ENCODE data around the gene NSRP1. TPM values are rescaled to one million over a fixed set of nuclear protein-coding genes. Genes with fewer than 3 reads are reported as not detected.

The NSRP1 gene
- total RNA-seq, 4 donors from 2014 or later: 16.2 to 60.2 (median 42.7) TPM

DNA sequence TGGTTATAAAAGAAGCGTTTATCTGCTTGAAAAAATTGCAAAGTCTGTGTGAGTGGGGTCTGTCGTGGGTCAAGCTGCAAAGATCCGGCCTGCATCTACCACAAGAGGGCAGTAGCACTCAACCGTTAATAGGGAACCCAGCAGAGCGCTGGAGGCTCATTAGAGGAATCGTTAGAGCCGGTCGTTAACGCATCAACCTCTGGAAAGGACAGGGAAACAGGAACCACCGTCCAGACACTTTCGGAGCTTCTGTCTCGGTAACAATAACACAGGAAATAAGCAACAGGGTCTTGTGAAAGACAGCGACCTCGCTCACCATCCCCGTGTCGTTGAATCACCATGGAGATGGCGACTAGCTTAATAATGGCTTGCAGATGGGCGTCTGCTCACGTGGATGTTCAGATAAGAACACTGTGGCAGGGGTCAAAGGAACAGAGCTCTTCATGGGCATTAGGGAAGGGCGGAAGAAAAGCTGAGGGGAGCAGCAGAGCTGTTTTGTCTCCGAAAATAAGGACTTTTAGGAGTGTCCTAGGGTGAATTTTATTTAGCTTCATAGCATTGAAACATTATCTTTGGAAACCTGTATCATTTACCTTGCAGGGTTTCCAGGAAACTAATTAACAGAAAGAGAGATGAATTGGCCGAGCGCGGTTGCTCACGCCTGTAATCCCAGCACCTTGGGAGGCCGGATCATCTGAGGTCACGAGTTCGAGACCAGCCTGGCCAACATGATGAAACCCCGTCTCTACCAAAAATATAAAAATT lies 11.9 kb upstream of the NSRP1 start:
- 23 to 25% methylated on average over 20 to 29 of the region's 29 CpGs for WGBS, 2 donors (ENCODE audit: low coverage in 1 of 2)
- H3K4me3 ChIP-seq: peak overlapping the region; percentile 4 to 54 (median 22)

DNA sequence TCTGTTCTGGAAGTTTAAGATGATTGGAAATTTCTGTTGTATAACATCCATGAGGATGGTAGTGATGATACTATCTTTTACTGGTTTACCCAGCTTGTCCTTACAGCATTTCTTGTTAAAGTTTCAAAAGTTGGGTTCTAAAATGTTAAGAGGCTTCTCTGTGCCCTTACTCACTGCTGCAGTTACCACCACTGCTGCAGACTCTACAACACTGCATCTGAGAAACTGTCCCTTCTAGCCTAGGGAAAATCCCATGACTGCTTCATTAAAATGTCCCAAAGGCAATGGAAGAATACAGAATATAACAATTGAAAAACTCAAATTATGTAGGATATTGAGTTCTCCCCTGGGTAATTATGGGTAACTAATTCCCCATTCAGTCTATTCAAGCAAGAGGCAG lies 3.8 kb upstream of the NSRP1 start:
- in situ Hi-C loops (cut with MboI; ENCODE audit: low pct_ligation_motif_present in 1 of 4, low pct_unique_long_range_greater_than_20kb in 1 of 4, low sequenced_read_pairs in 3 of 4) (loop anchor here in 2 of 4 donors (25.0 kb wide), 1 partner anchor 225 kb away; the partner anchor contains the start of gene TMIGD1 (in 2 of the 2)), intact Hi-C loops (cut with DNase I; ENCODE audit: low total_unique reads) (no loop called here)
- H3K27ac ChIP-seq: peak overlapping the region; percentile 29 to 64 (median 50)
- no peak for TF ChIP-seq POLR2A (IDR thresholded peaks at IDR 0.05)
- TF ChIP-seq POLR2AphosphoS5 (IDR thresholded peaks at IDR 0.05): no peak
- TF ChIP-seq, protein P1, sequence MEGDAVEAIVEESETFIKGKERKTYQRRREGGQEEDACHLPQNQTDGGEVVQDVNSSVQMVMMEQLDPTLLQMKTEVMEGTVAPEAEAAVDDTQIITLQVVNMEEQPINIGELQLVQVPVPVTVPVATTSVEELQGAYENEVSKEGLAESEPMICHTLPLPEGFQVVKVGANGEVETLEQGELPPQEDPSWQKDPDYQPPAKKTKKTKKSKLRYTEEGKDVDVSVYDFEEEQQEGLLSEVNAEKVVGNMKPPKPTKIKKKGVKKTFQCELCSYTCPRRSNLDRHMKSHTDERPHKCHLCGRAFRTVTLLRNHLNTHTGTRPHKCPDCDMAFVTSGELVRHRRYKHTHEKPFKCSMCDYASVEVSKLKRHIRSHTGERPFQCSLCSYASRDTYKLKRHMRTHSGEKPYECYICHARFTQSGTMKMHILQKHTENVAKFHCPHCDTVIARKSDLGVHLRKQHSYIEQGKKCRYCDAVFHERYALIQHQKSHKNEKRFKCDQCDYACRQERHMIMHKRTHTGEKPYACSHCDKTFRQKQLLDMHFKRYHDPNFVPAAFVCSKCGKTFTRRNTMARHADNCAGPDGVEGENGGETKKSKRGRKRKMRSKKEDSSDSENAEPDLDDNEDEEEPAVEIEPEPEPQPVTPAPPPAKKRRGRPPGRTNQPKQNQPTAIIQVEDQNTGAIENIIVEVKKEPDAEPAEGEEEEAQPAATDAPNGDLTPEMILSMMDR (IDR thresholded peaks at IDR 0.05): no peak
- TF ChIP-seq EP300 (IDR thresholded peaks at IDR 0.05; ENCODE audit: low read depth): no peak
- no peaks in the 10 kb centered on the region for H3K36me3 ChIP-seq
- no peak for DNase-seq
- no peaks in the 10 kb centered on the region for H3K27me3 ChIP-seq
- peaks cover 5 to 14% (median 6%) of the 10 kb centered on the region in 4 donors for H3K4me1 ChIP-seq
- H3K4me3 ChIP-seq: no peak overlapping the region
- no peaks in the 10 kb centered on the region for H3K9me3 ChIP-seq

More for the DNA sequence above, 11.9 kb upstream of the NSRP1 start:
- Histone ChIP-seq H3K27me3 (no peaks in the 10 kb centered on the region), H3K9me3 (no peaks in the 10 kb centered on the region), H3K27ac (peak overlapping the region; percentile 58 to 66 (median 60)), H3K4me1 (peaks cover 0 to 9% (median 5%) of the 10 kb centered on the region in 4 donors), H3K36me3 (no peaks in the 10 kb centered on the region)
- intact Hi-C loops (cut with DNase I; ENCODE audit: low total_unique reads): loop anchor here (5.0 kb wide), 1 partner anchor 133 kb away; the partner anchor contains the start of gene SLC6A4
- in situ Hi-C loops (cut with MboI; ENCODE audit: low pct_ligation_motif_present in 1 of 4, low pct_unique_long_range_greater_than_20kb in 1 of 4, low sequenced_read_pairs in 3 of 4): loop anchor here in 3 of 4 donors (10.0 to 25.0 kb wide), 2 partner anchors 220 to 233 kb away; partner anchors contain the start of gene TMIGD1 (in 2 of the 3)
- TF ChIP-seq, protein P1 (IDR thresholded peaks at IDR 0.05): peak; percentile 84 to 88 (median 86)
- TF ChIP-seq POLR2AphosphoS5 (IDR thresholded peaks at IDR 0.05): peak in 1 of 3 donors; percentile 13
- no peak for TF ChIP-seq EP300 (IDR thresholded peaks at IDR 0.05; ENCODE audit: low read depth)
- TF ChIP-seq POLR2A (IDR thresholded peaks at IDR 0.05): no peak
- DNase-seq: peak; percentile 83

DNA sequence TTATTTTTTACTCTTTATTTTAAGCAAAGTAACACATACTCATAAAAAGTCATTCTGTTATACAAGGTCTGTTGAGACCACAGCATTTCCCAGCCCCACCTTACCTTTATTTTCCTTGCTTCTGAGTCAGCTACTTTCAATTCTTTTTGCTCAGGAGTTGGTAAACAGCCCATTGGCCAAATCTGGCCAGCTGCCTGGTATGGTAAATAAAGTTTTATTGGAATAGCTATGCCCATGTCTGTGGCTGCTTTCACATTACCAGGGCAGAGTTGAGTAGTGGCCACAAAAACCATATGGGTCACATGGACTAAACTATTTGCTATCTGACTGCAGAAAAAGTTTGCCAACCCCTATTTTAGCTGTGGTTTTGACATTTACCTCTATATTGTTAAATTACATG lies 3.4 kb upstream of the NSRP1 start:
- intact Hi-C loops (cut with DNase I; ENCODE audit: low total_unique reads): no loop called here
- Histone ChIP-seq H3K27ac (peak overlapping the region; percentile 29 to 64 (median 50)), H3K9me3 (no peaks in the 10 kb centered on the region), H3K4me3 (no peak overlapping the region), H3K27me3 (no peaks in the 10 kb centered on the region), H3K36me3 (no peaks in the 10 kb centered on the region), H3K4me1 (peaks cover 9 to 18% (median 10%) of the 10 kb centered on the region in 4 donors)
- peak in 1 of 3 donors; percentile 35 for TF ChIP-seq POLR2AphosphoS5 (IDR thresholded peaks at IDR 0.05)
- TF ChIP-seq, protein P1 (IDR thresholded peaks at IDR 0.05): no peak
- no peak for TF ChIP-seq EP300 (IDR thresholded peaks at IDR 0.05; ENCODE audit: low read depth)
- TF ChIP-seq POLR2A (IDR thresholded peaks at IDR 0.05): no peak
- peak; percentile 79 for DNase-seq
- in situ Hi-C loops (cut with MboI; ENCODE audit: low pct_ligation_motif_present in 1 of 4, low pct_unique_long_range_greater_than_20kb in 1 of 4, low sequenced_read_pairs in 3 of 4): loop anchor here in 2 of 4 donors (25.0 kb wide), 1 partner anchor 224 kb away; the partner anchor contains the start of gene TMIGD1 (in 2 of the 2)

DNA sequence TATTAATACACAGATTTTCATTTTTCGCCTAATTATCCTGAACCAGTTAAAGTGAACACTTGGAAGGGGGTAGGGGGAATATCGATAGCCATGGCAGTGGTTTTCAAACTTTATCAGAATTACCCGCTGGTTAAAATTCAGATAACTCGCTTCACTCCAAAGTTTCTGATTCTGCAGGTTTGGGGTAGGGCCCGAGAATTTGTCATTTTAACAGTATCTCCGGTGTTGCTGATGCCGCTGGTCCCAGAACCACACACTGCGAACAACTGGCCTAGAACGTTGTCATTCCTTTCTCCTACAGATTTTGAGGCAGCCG lies 313 bp upstream of the NSRP1 start:
- DNase-seq: no peak
- Histone ChIP-seq H3K27ac (peak overlapping the region; percentile 89 to 100 (median 96)), H3K9me3 (no peaks in the 10 kb centered on the region), H3K27me3 (no peaks in the 10 kb centered on the region), H3K4me3 (peak overlapping the region; percentile 45 to 90 (median 72)), H3K36me3 (peaks cover 0 to 5% (median 0%) of the 10 kb centered on the region in 4 donors), H3K4me1 (peaks cover 10 to 39% (median 21%) of the 10 kb centered on the region in 4 donors)
- TF ChIP-seq, protein P1 (IDR thresholded peaks at IDR 0.05): no peak
- TF ChIP-seq EP300 (IDR thresholded peaks at IDR 0.05; ENCODE audit: low read depth) (no peak), POLR2AphosphoS5 (IDR thresholded peaks at IDR 0.05) (no peak), POLR2A (IDR thresholded peaks at IDR 0.05) (no peak)
- whole genome bisulfite sequencing, 2 donors (ENCODE audit: low coverage in 1 of 2): 13 to 100% methylated on average over 1 to 10 of the region's 10 CpGs
- intact Hi-C loops (cut with DNase I; ENCODE audit: low total_unique reads) (no loop called here), in situ Hi-C loops (cut with MboI; ENCODE audit: low pct_ligation_motif_present in 1 of 4, low pct_unique_long_range_greater_than_20kb in 1 of 4, low sequenced_read_pairs in 3 of 4) (loop anchor here in 2 of 4 donors (25.0 kb wide), 1 partner anchor 221 kb away; the partner anchor contains the start of gene TMIGD1 (in 2 of the 2))
